ENCODE data around the gene ARID1A. TPM values are rescaled to one million over a fixed set of nuclear protein-coding genes. Genes with fewer than 3 reads are reported as not detected.
A peak's percentile ranks its signal among the peaks of the same experiment; 100 is the strongest.

The ARID1A gene
- total and polyA plus RNA-seq, 2 of the 8 experiments (the other 6 are each of a cell fraction or from before 2014, with no cell fraction given): 52.1 to 103 TPM

GRCh38 chr1:26784023-26784871, 88.4 kb downstream of the ARID1A start:
- no peak overlapping the region; a peak in 1 of 4 replicates for H3K4me2 ChIP-seq (ENCODE audit: insufficient read depth in 1 of 2, low read depth in 2 of 2, low read length in 2 of 2)
- H3K4ac ChIP-seq (replicated peaks; ENCODE audit: insufficient read length, low read depth, low read length): no peak overlapping the region
- no peaks in the 10 kb centered on the region for H3K27me3 ChIP-seq (replicated peaks in 1 of 4; ENCODE audit: control insufficient read depth in 3 of 4, extremely low read depth in 1 of 4, insufficient read depth in 3 of 4, low read length in 3 of 4)
- no peak overlapping the region for H2AK5ac ChIP-seq (ENCODE audit: low read depth, low read length)
- no peak overlapping the region for H2BK12ac ChIP-seq (ENCODE audit: low read depth, low read length)
- no peak overlapping the region for H4K8ac ChIP-seq (ENCODE audit: extremely low read depth, insufficient read depth, low read length)
- ChIA-PET POLR2A (ENCODE audit: partially characterized antibody) (interaction anchor here (1.2 to 11.6 kb wide), 4 partner anchors 13 to 116 kb away, joined by 3 to 118 read pairs (median 5); partner anchors contain the start of genes ARID1A and GPATCH3), CTCF (ENCODE audit: partially characterized antibody) (interaction anchor here (1.2 to 1.4 kb wide), 3 partner anchors 17 to 180 kb away, joined by 3 to 6 read pairs (median 3); no protein-coding TSS in a partner anchor)
- DNase-seq (ENCODE audit: low read depth in 1 of 2, low spot score in 2 of 2) (no peak), FAIRE-seq (no peak)
- H3K23ac ChIP-seq (ENCODE audit: insufficient read length): no peak overlapping the region
- no peak overlapping the region for H4K91ac ChIP-seq (replicated peaks; ENCODE audit: insufficient read length, low read length)
- TF ChIP-seq CHD2 (IDR thresholded peaks at IDR 0.05; ENCODE audit: low read length) (no peak), TAF1 (IDR thresholded peaks at IDR 0.05; ENCODE audit: low read depth, low read length) (0 out of 2 replicates have a peak, but pooled peaks have one; percentile 28)
- peaks cover 14 to 30% (median 18%) of the 10 kb centered on the region in 4 experiments for H3K36me3 ChIP-seq (ENCODE audit: control insufficient read depth in 2 of 4, insufficient read depth in 4 of 4, low read length in 3 of 4)
- no peaks in the 10 kb centered on the region for H3K79me1 ChIP-seq (ENCODE audit: low read depth, low read length)
- H3K4me1 ChIP-seq (replicated peaks in 1 of 4; ENCODE audit: control insufficient read depth in 3 of 4, insufficient read depth in 4 of 4, low read length in 3 of 4): peaks cover 7 to 18% (median 12%) of the 10 kb centered on the region in 4 experiments; a peak in 6 of 7 replicates
- no peak overlapping the region for H2AFZ ChIP-seq (ENCODE audit: low read length)
- no peaks in the 10 kb centered on the region for H3K79me2 ChIP-seq (ENCODE audit: control insufficient read depth in 1 of 2, insufficient read depth in 2 of 2, low read length in 2 of 2)
- peaks cover 14% of the 10 kb centered on the region for H3K23me2 ChIP-seq (ENCODE audit: low read depth, low read length)
- no peak overlapping the region for H4K5ac ChIP-seq (ENCODE audit: insufficient read length, low read depth, low read length)
- no peak overlapping the region for H3K56ac ChIP-seq (replicated peaks; ENCODE audit: insufficient read length, low read depth, low read length)
- no peak overlapping the region for H3K4me3 ChIP-seq (ENCODE audit: extremely low read depth in 1 of 4, insufficient read depth in 2 of 4, low read depth in 3 of 4, low read length in 4 of 4)
- no peaks in the 10 kb centered on the region for H3K9me3 ChIP-seq (ENCODE audit: insufficient read depth in 2 of 2, low read depth in 1 of 2, low read length in 1 of 2)
- H2BK120ac ChIP-seq (replicated peaks; ENCODE audit: low read depth, low read length): no peak overlapping the region
- H3K14ac ChIP-seq (ENCODE audit: insufficient read length): no peak overlapping the region
- no peak overlapping the region for H3K9ac ChIP-seq (replicated peaks in 1 of 4; ENCODE audit: extremely low read depth in 1 of 4, low read depth in 3 of 4, low read length in 3 of 4)
- 92% methylated on average over 2 of the region's 2 CpGs; no CpG with 5 or more reads in 1 of the 2 experiments for WGBS, 2 experiments (ENCODE audit: extremely low coverage in 1 of 2, insufficient coverage in 1 of 2, insufficient read length in 1 of 2, insufficient replicate concordance in 2 of 2, low coverage in 1 of 2, low lambda C conversion rate in 2 of 2, missing lambda C conversion rate in 1 of 2)
- peaks cover 1 to 9% of the 10 kb centered on the region in 2 experiments for H4K20me1 ChIP-seq (replicated peaks in 1 of 2; ENCODE audit: control insufficient read depth in 1 of 2, insufficient read depth in 2 of 2, low read length in 2 of 2)
- H3K18ac ChIP-seq (ENCODE audit: extremely low read depth, low read length): no peak overlapping the region
- H2BK20ac ChIP-seq (ENCODE audit: low read length): no peak overlapping the region
- no peak overlapping the region for H3K27ac ChIP-seq (ENCODE audit: low read depth, low read length)
- no peak overlapping the region for H2BK15ac ChIP-seq (ENCODE audit: low read length)
- H2BK5ac ChIP-seq (ENCODE audit: low read depth, low read length): no peak overlapping the region

Measured in H1 (cell line).